Colonic mucosa (tissue), 4 donors: ENCODE measurements around the gene TRMO. TPM values are rescaled to one million over a fixed set of nuclear protein-coding genes. Genes with fewer than 3 reads are reported as not detected.

Experiments
- DNase-seq: peaks from one replicate; pipeline ENCODE4 v3.0.0-alpha.2; 2020
- H3K27ac ChIP-seq: fragments of 200-600 bp; one replicate; pipeline ENCODE4 v1.8.0; 2021
- H3K27me3 ChIP-seq: fragments of 200-600 bp; one replicate; pipeline ENCODE4 v1.8.0; 2021
- H3K36me3 ChIP-seq: fragments of 200-600 bp; one replicate; pipeline ENCODE4 v1.8.0; 2021
- H3K4me1 ChIP-seq: fragments of 200-600 bp; one replicate; pipeline ENCODE4 v1.8.0; 2021; ENCODE audit warnings: mild to moderate bottlenecking
- H3K4me3 ChIP-seq: fragments of 200-600 bp; one replicate; pipeline ENCODE4 v1.8.0; 2021
- H3K9ac ChIP-seq, 2 donors: one replicate each; pipeline ENCODE4 v1.7.0; 2013; ENCODE audit warnings: control low read depth in 2 of 2, low read depth in 2 of 2, low read length in 2 of 2
- H3K9me3 ChIP-seq: fragments of 200-600 bp; one replicate; pipeline ENCODE4 v1.8.0; 2021
- CTCF ChIP-seq: fragments of 200-600 bp; IDR thresholded peaks from one replicate; pipeline ENCODE4 v1.8.0; 2022; ENCODE audit warnings: antibody characterized with exemption, mild to moderate bottlenecking
- intact Hi-C: fragments of 100-400 bp; cut with DNase I; formaldehyde crosslinking; loops from one replicate; pipeline ENCODE4 v1.14.1; 2022
- total RNA-seq, 2 donors: library from RNA; stranded (reverse); fragmentation: NEBNext Ultra II Directional in 1 of 2; extraction: Animal tissue kit (Norgen Biotek cat#: 25700) in 1 of 2; gene quantifications; one replicate each; pipeline ENCODE4 v1.2.1, GENCODE V29; 2021
- donor health status: healthy.
- donor health status: DM: no; HTN: no; CAD: no.
- donor health status: DM: no; HTN: no; CAD: no.

The TRMO gene
- total RNA-seq, 2 donors from 2014 or later = 10.2 to 11.9 TPM

DNA sequence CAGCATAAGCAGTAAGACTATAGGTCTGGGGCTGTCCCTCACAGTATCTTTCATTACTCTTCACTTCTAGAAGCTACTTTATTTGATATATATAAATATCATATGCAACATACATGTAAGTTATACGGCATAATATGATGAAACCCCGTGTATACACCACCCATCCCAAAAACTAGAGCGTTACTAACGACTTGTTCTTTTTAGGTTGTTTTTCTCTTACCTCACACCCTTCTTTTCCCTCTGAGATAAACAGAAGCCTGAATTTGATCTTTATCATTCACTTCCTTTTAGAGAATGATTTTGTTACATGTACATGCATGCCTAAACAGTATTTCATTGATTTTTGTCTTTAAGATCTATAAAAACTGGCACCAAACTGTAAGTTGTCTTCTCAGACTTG lies 3.7 kb downstream of the TRMO start:
- H3K36me3 ChIP-seq = no peaks in the 10 kb centered on the region
- H3K27ac ChIP-seq = no peak overlapping the region
- no peak for DNase-seq
- intact Hi-C loops = no loop called here
- H3K9me3 ChIP-seq = no peaks in the 10 kb centered on the region
- peaks cover 4% of the 10 kb centered on the region for H3K4me1 ChIP-seq
- no peak for TF ChIP-seq CTCF
- H3K27me3 ChIP-seq = no peaks in the 10 kb centered on the region
- no peak overlapping the region for H3K4me3 ChIP-seq
- H3K9ac ChIP-seq = no peak overlapping the region

DNA sequence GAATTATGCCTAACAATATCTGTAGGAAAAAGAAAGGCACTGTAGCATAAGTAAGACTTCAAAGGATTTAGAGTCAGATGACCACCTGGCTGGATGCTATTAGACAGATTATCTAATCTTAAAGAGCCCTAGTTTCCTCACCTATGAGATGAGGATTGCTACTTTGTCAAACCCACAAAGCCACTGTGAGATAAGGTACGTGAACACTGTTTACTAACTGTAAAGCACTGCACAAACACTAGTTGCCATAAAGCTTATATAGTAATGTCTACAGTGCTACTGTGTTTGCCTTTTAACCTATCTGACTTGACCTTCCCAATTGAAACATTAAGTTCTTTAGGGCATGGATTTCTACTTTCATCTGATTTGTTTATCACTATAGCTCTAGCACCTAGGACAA lies 10.3 kb downstream of the TRMO start:
- intact Hi-C loops = no loop called here
- H3K36me3 ChIP-seq = peaks cover 9% of the 10 kb centered on the region
- no peak overlapping the region for H3K9ac ChIP-seq

DNA sequence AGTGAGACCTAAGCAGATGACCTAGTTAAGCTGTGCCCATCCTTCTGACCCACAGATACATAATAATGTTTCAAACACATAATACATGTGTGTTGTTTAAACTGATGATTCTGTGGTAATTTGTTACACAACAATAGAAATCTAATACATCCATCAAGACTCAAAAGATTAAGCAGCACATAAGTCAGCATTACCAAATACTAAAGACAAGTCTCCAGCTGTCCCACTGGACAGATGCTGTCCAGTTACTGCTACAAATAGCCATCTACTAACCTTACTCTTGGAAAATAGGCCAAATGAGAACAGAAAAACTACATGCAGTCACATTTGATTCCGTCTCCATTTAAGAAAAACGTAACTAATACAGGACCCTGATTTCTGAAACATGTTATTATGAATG lies 10.8 kb downstream of the TRMO start:
- Histone ChIP-seq H3K9ac (no peak overlapping the region), H3K27ac (no peak overlapping the region), H3K27me3 (no peaks in the 10 kb centered on the region), H3K36me3 (peaks cover 9% of the 10 kb centered on the region), H3K4me3 (no peak overlapping the region), H3K9me3 (no peaks in the 10 kb centered on the region), H3K4me1 (no peaks in the 10 kb centered on the region)
- no peak for TF ChIP-seq CTCF
- no peak for DNase-seq
- intact Hi-C loops = no loop called here

More for the DNA sequence above, 10.3 kb downstream of the TRMO start:
- no peak for DNase-seq
- Histone ChIP-seq H3K4me1 (no peaks in the 10 kb centered on the region), H3K9me3 (no peaks in the 10 kb centered on the region), H3K27me3 (no peaks in the 10 kb centered on the region), H3K4me3 (no peak overlapping the region), H3K27ac (no peak overlapping the region)
- TF ChIP-seq CTCF = no peak

- Histone ChIP-seq H3K4me3 (no peak overlapping the region), H3K27me3 (no peaks in the 10 kb centered on the region), H3K9ac (no peak overlapping the region), H3K27ac (no peak overlapping the region), H3K9me3 (no peaks in the 10 kb centered on the region), H3K36me3 (peaks cover 9% of the 10 kb centered on the region), H3K4me1 (no peaks in the 10 kb centered on the region)
- TF ChIP-seq CTCF = no peak
- no peak for DNase-seq
- intact Hi-C loops = no loop called here
Measured at GRCh38 chr9:97910357-97910756, 11.9 kb downstream of the TRMO start.

GRCh38 chr9:97908705-97909104 lies 13.6 kb downstream of the TRMO start:
- H3K27ac ChIP-seq = no peak overlapping the region

More at GRCh38 chr9:97908705-97909104, 13.6 kb downstream of the TRMO start:
- TF ChIP-seq CTCF = no peak
- H3K4me1 ChIP-seq = no peaks in the 10 kb centered on the region
- H3K27me3 ChIP-seq = no peaks in the 10 kb centered on the region
- no peak overlapping the region for H3K4me3 ChIP-seq
- H3K36me3 ChIP-seq = peaks cover 9% of the 10 kb centered on the region
- no peak for DNase-seq
- intact Hi-C loops = no loop called here
- H3K9me3 ChIP-seq = no peaks in the 10 kb centered on the region
- no peak overlapping the region for H3K9ac ChIP-seq
